ENCODE data around the gene PBX1.

PBX1 gene

GRCh38 chr1:164901031-164901430, 342.0 kb downstream of the PBX1 start:
- DNase-seq: no peak
- in situ Hi-C loops (cut with HindIII; ENCODE audit: low pct_ligation_motif_present, low pct_unique_long_range_greater_than_20kb, low sequenced_read_pairs): no loop called here

Data from ACHN (cell line).